B cell (primary cell): ENCODE data around the gene ADARB2. TPM values are rescaled to one million over a fixed set of nuclear protein-coding genes. Genes with fewer than 3 reads are reported as not detected.

Experiments
- ATAC-seq: fragments of 200-7000 bp; cut with Tn5 transposase; one replicate; pipeline ENCODE4 v1.10.0; 2021; ENCODE audit warnings: low read depth, mild to moderate bottlenecking, moderate number of reproducible peaks, moderate library complexity
- CTCF ChIA-PET: fragments of 350-600 bp; sonication (Branson Sonifier 250); formaldehyde crosslinking; loops from one replicate; lab custom pipeline; 2021; ENCODE audit warnings: antibody characterized with exemption, inconsistent platforms; lab: Charles Lee
- POLR2A ChIA-PET: fragments of 350-600 bp; sonication (Branson Sonifier 250); formaldehyde crosslinking; loops from one replicate; lab custom pipeline; 2021; ENCODE audit warnings: antibody characterized with exemption; lab: Charles Lee
- DNase-seq: peaks from one replicate; pipeline ENCODE4 v3.0.0; 2013
- H2AFZ ChIP-seq: 2 replicates; pipeline ENCODE4 v1.6.1; 2012; ENCODE audit warnings: mild to moderate bottlenecking, low read depth, low read length; ENCODE audit not compliant: insufficient read depth, poor library complexity, severe bottlenecking
- H3K27ac ChIP-seq, 2 donors: 1 replicate in 1 of 2; 2 replicates in 1 of 2; pipeline ENCODE4 v1.5.1; 2012 to 2013; ENCODE audit warnings: low read length in 2 of 2, mild to moderate bottlenecking in 2 of 2, moderate library complexity in 1 of 2
- H3K27me3 ChIP-seq, 4 experiments: fragments of 200-600 bp in 1 of 4; sonication (generic) in 1 of 4; replicated peaks in 1 of 4; 1 replicate in 2 of 4; 2 replicates in 2 of 4; pipeline versions ENCODE4 v1.6.1 to v1.7.0; 2013 to 2016; ENCODE audit warnings: low read length in 3 of 4, mild to moderate bottlenecking in 2 of 4, mixed read lengths in 1 of 4, moderate library complexity in 1 of 4; ENCODE audit not compliant: insufficient read depth in 4 of 4, control insufficient read depth in 3 of 4; ENCODE audit errors: control extremely low read depth in 1 of 4
- H3K36me3 ChIP-seq, 2 experiments: replicated peaks in 1 of 2; 1 replicate in 1 of 2; 2 replicates in 1 of 2; pipeline versions ENCODE4 v1.6.1 to v1.7.1; 2013; ENCODE audit warnings: low read length in 1 of 2; ENCODE audit not compliant: insufficient read depth in 2 of 2, control insufficient read depth in 1 of 2; ENCODE audit errors: control extremely low read depth in 1 of 2, extremely low read depth in 1 of 2
- H3K4me1 ChIP-seq, 2 donors: fragments of 200-600 bp in 1 of 2; sonication (generic) in 1 of 2; 1 replicate in 1 of 2; 2 replicates in 1 of 2; pipeline versions ENCODE4 v1.5.1 to v1.6.1; 2013 to 2017; ENCODE audit warnings: low read length in 2 of 2; ENCODE audit not compliant: control insufficient read depth in 2 of 2, insufficient read depth in 2 of 2
- H3K4me2 ChIP-seq: replicated peaks from 2 replicates; pipeline ENCODE3; 2012; ENCODE audit warnings: mild to moderate bottlenecking, low read depth, low read length; ENCODE audit not compliant: poor library complexity, severe bottlenecking
- H3K4me3 ChIP-seq, 5 experiments: fragments of 200-600 bp in 1 of 5; sonication (generic) in 1 of 5; 1 replicate in 3 of 5; 2 replicates in 2 of 5; pipeline versions ENCODE4 v1.5.1 to v1.7.0; 2011 to 2016; ENCODE audit warnings: low read length in 4 of 5, mild to moderate bottlenecking in 4 of 5, low read depth in 2 of 5, control low read depth in 1 of 5, moderate library complexity in 1 of 5; ENCODE audit not compliant: insufficient read depth in 1 of 5; ENCODE audit errors: control extremely low read depth in 1 of 5, extremely low read depth in 1 of 5
- H3K79me2 ChIP-seq: fragments of 200-600 bp; sonication (generic); one replicate; pipeline ENCODE4 v1.6.0; 2016; ENCODE audit warnings: low read length; ENCODE audit not compliant: control insufficient read depth, insufficient read depth
- H3K9ac ChIP-seq: fragments of 200-600 bp; sonication (generic); 2 replicates; pipeline ENCODE4 v1.6.1; 2017; ENCODE audit warnings: mild to moderate bottlenecking, low read length, moderate library complexity
- H3K9me3 ChIP-seq, 3 donors: one replicate each; pipeline versions ENCODE4 v1.6.1 to v1.7.1; 2013; ENCODE audit warnings: low read length in 2 of 3; ENCODE audit not compliant: control insufficient read depth in 2 of 3, insufficient read depth in 1 of 3; ENCODE audit errors: control extremely low read depth in 1 of 3
- H4K20me1 ChIP-seq: 2 replicates; pipeline ENCODE4 v1.6.0; 2012; ENCODE audit warnings: mild to moderate bottlenecking, low read length; ENCODE audit not compliant: insufficient read depth, control insufficient read depth, poor library complexity, severe bottlenecking
- H3K27ac Mint-ChIP-seq: one replicate; pipeline ENCODE4 v1.8.0; 2021; ENCODE audit warnings: mixed read lengths
- H3K27me3 Mint-ChIP-seq: one replicate; pipeline ENCODE4 v1.8.0; 2021; ENCODE audit warnings: mixed read lengths
- H3K4me1 Mint-ChIP-seq: one replicate; pipeline ENCODE4 v1.8.0; 2021; ENCODE audit warnings: mixed read lengths
- H3K4me3 Mint-ChIP-seq: one replicate; pipeline ENCODE4 v1.8.0; 2021; ENCODE audit warnings: mixed read lengths
- H3K9me3 Mint-ChIP-seq: one replicate; pipeline ENCODE4 v1.8.0; 2022; ENCODE audit warnings: mixed read lengths; ENCODE audit not compliant: insufficient read depth
- CTCF ChIP-seq: fragments of 200-600 bp; IDR thresholded peaks from one replicate; pipeline ENCODE4 v1.8.0; 2022; ENCODE audit warnings: antibody characterized with exemption, mild to moderate bottlenecking
- EZH2 ChIP-seq: IDR thresholded peaks from 2 replicates; pipeline ENCODE4 v1.6.1; 2012; ENCODE audit warnings: borderline replicate concordance, low read depth, mild to moderate bottlenecking, moderate library complexity, low read length; ENCODE audit not compliant: insufficient read depth, poor library complexity, severe bottlenecking
- WGBS: methylation state at CpG from one replicate; pipeline ENCODE4 v1.1.5; 2013; ENCODE audit warnings: missing lambda C conversion rate; ENCODE audit not compliant: insufficient coverage; 5-methylcytosine and 5-hydroxymethylcytosine counted together
- intact Hi-C: fragments of 100-400 bp; cut with micrococcal nuclease; formaldehyde crosslinking; loops from one replicate; pipeline ENCODE4 v1.10.0; 2022
- polyA plus RNA-seq: library from polyadenylated mRNA; depleted of rRNA; stranded (reverse); fragments of >200 nt; gene quantifications from 2 replicates; pipeline ENCODE4 v1.2.3, GENCODE V29; 2012
- total RNA-seq, 2 donors: library from RNA; stranded (reverse); fragments of 120-200 nt in 1 of 2; gene quantifications; 1 replicate in 1 of 2; 2 replicates in 1 of 2; pipeline versions ENCODE4 v1.2.3 to v1.2.4, GENCODE V29; 2013 to 2022

The ADARB2 gene
- total and polyA plus RNA-seq, 2 donors (not counting 1 experiment from before 2014, with no cell fraction given): 0.13 to 0.96 TPM

- TF ChIP-seq EZH2: no peak
- no peak for TF ChIP-seq CTCF
- no peak overlapping the region for H3K27ac Mint-ChIP-seq
- peaks cover 11 to 13% of the 10 kb centered on the region in 2 donors for H3K4me1 ChIP-seq
- H3K4me3 ChIP-seq: no peak overlapping the region
- CTCF ChIA-PET: no interaction called here
- H3K9ac ChIP-seq: no peak overlapping the region
- H3K36me3 ChIP-seq: no peaks in the 10 kb centered on the region
- peaks cover 0 to 9% (median 0%) of the 10 kb centered on the region in 3 donors for H3K9me3 ChIP-seq
- no peak overlapping the region for H3K4me3 Mint-ChIP-seq
- no peaks in the 10 kb centered on the region for H4K20me1 ChIP-seq
- H3K27me3 Mint-ChIP-seq: peaks cover 48% of the 10 kb centered on the region
- intact Hi-C loops: no loop called here
- H3K27ac ChIP-seq: no peak overlapping the region
- H2AFZ ChIP-seq: no peak overlapping the region
- POLR2A ChIA-PET: no interaction called here
- DNase-seq (no peak), ATAC-seq (no peak)
- peaks cover 0 to 52% (median 10%) of the 10 kb centered on the region in 4 experiments for H3K27me3 ChIP-seq
- 82% methylated on average over 10 of the region's 22 CpGs for WGBS
- no peak overlapping the region for H3K4me2 ChIP-seq
- H3K4me1 Mint-ChIP-seq: peaks cover 14% of the 10 kb centered on the region
- no peaks in the 10 kb centered on the region for H3K79me2 ChIP-seq
- no peaks in the 10 kb centered on the region for H3K9me3 Mint-ChIP-seq
These were observed 126.1 kb downstream of the ADARB2 start for GRCh38 chr10:1610986-1611770.

- peaks cover 11 to 13% of the 10 kb centered on the region in 2 donors for H3K4me1 ChIP-seq
- 85% methylated on average over 11 of the region's 11 CpGs for WGBS
- H3K9me3 ChIP-seq: peaks cover 0 to 9% (median 0%) of the 10 kb centered on the region in 3 donors
- Mint-ChIP-seq H3K4me3 (no peak overlapping the region), H3K27me3 (peaks cover 48% of the 10 kb centered on the region), H3K27ac (no peak overlapping the region), H3K4me1 (peaks cover 14% of the 10 kb centered on the region), H3K9me3 (no peaks in the 10 kb centered on the region)
- no peak overlapping the region for H3K4me2 ChIP-seq
- peaks cover 0 to 46% (median 10%) of the 10 kb centered on the region in 4 experiments for H3K27me3 ChIP-seq
- ChIA-PET CTCF (no interaction called here), POLR2A (no interaction called here)
- no peak overlapping the region for H3K9ac ChIP-seq
- H2AFZ ChIP-seq: no peak overlapping the region
- no peak overlapping the region for H3K27ac ChIP-seq
- intact Hi-C loops: no loop called here
- H3K79me2 ChIP-seq: no peaks in the 10 kb centered on the region
- ATAC-seq: no peak
- no peak overlapping the region for H3K4me3 ChIP-seq
- no peak for DNase-seq
- TF ChIP-seq EZH2 (no peak), CTCF (no peak)
- no peaks in the 10 kb centered on the region for H3K36me3 ChIP-seq
- no peaks in the 10 kb centered on the region for H4K20me1 ChIP-seq
These were observed 127.7 kb downstream of the ADARB2 start for GRCh38 chr10:1609648-1609970.
